GM18498 (cell line): Measurements from ENCODE around the gene PLEKHG2.

ENCODE experiments used
- ATAC-seq: cut with Tn5 transposase; IDR thresholded peaks from one replicate; pipeline ENCODE4 v1.9.1; 2021; ENCODE audit warnings: mild to moderate bottlenecking, moderate library complexity; ENCODE audit not compliant: unreplicated experiment

The PLEKHG2 gene

GRCh38 chr19:39473443-39473960 is 61.0 kb downstream of the PLEKHG2 start:
- ATAC-seq: no peak

GRCh38 chr19:39474139-39474620 is 61.7 kb downstream of the PLEKHG2 start:
- no peak for ATAC-seq

DNA sequence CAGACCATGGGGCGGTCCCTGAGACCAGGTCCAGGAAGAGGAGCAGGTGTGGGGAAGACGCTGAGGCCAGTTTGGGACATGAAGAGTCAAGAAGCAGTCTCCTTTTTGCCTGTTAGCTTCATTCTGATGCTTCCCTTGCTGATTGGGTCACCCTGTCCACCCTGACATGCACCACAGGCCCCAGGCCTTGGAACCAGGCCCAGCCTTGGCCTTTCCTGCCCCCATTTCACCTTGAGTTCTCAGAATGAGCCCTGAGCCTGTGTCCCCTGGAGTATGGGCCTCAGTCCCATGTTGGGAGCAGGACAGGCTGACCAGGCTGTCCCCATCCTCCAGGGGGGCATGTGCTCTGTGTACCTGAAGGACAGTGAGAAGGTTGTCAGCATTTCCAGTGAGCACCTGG is 63.3 kb downstream of the PLEKHG2 start:
- no peak for ATAC-seq
